ENCODE measurements around the gene OR51B6.

GRCh38 chr11:5336331-5336730 lies 15.0 kb upstream of the OR51B6 start:
- TF ChIP-seq POLR2A (IDR thresholded peaks at IDR 0.05): no peak
- no peak for TF ChIP-seq CTCF (IDR thresholded peaks at IDR 0.05 in 4 of 5, conservative IDR thresholded peaks at IDR 0.05 in 1 of 5)

Data from gastrocnemius medialis (tissue), 4 donors.